Adrenal gland (tissue), 5 donors: ENCODE measurements around the gene SV2C.

Experiments used
- POLR2A ChIP-seq, 2 donors: fragments of 450-650 bp; IDR thresholded peaks; one replicate each; pipeline ENCODE4 v1.6.1; 2017; ENCODE audit warnings: antibody characterized with exemption in 2 of 2, mild to moderate bottlenecking in 2 of 2, moderate library complexity in 1 of 2
- TF ChIP-seq, protein P1 (sequence below), 6 experiments: fragments of 450-650 bp in 4 of 6; fragments of 200-600 bp in 2 of 6; sonication (generic) in 1 of 6; IDR thresholded peaks; 1 replicate in 5 of 6; 2 replicates in 1 of 6; pipeline versions ENCODE4 v1.5.1 to v1.8.0; 2016 to 2021; ENCODE audit warnings: antibody characterized with exemption in 6 of 6, mild to moderate bottlenecking in 2 of 6, moderate library complexity in 1 of 6
- donor health status: DM: no; HTN: no; CAD: no.

DNA sequence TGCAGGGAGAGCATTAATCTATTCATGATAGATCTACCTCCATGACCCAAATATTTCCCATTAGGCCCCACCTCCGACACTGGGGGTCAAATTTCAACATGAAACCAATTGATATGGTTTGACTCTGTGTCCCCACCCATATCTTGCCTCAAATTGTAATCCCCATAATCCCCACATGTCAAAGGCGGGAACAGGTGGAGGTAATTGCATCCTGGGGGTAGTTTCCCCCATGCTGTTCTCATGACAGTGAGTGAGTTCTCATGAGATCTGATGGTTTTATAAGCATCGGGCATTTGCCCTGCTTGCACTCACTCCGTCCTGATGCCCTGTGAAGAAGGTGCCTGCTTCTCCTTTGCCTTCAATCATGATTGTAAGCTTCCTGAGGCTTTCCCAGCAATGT is 153.5 kb downstream of the SV2C start:
- no peak for TF ChIP-seq POLR2A (IDR thresholded peaks at IDR 0.05)
- TF ChIP-seq, protein P1, sequence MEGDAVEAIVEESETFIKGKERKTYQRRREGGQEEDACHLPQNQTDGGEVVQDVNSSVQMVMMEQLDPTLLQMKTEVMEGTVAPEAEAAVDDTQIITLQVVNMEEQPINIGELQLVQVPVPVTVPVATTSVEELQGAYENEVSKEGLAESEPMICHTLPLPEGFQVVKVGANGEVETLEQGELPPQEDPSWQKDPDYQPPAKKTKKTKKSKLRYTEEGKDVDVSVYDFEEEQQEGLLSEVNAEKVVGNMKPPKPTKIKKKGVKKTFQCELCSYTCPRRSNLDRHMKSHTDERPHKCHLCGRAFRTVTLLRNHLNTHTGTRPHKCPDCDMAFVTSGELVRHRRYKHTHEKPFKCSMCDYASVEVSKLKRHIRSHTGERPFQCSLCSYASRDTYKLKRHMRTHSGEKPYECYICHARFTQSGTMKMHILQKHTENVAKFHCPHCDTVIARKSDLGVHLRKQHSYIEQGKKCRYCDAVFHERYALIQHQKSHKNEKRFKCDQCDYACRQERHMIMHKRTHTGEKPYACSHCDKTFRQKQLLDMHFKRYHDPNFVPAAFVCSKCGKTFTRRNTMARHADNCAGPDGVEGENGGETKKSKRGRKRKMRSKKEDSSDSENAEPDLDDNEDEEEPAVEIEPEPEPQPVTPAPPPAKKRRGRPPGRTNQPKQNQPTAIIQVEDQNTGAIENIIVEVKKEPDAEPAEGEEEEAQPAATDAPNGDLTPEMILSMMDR (IDR thresholded peaks at IDR 0.05): no peak
